Gastrocnemius medialis (tissue), 4 donors: ENCODE data around the gene ZSCAN32.

Experiments used
- CTCF ChIP-seq, 5 experiments: fragments of 450-650 bp in 3 of 5; fragments of 200-600 bp in 2 of 5; sonication (generic) in 2 of 5; IDR thresholded peaks in 4 of 5; conservative IDR thresholded peaks in 1 of 5; 1 replicate in 4 of 5; 2 replicates in 1 of 5; pipeline ENCODE4 v1.5.1; 2016 to 2019; ENCODE audit warnings: antibody characterized with exemption in 5 of 5, mild to moderate bottlenecking in 3 of 5, moderate library complexity in 3 of 5
- POLR2A ChIP-seq, 2 donors: fragments of 450-650 bp; IDR thresholded peaks; one replicate each; pipeline ENCODE4 v1.6.1; 2017; ENCODE audit warnings: antibody characterized with exemption in 2 of 2, mild to moderate bottlenecking in 2 of 2, moderate library complexity in 2 of 2

- TF ChIP-seq CTCF (IDR thresholded peaks at IDR 0.05 in 4 of 5, conservative IDR thresholded peaks at IDR 0.05 in 1 of 5), result no peak
- TF ChIP-seq POLR2A (IDR thresholded peaks at IDR 0.05), result no peak
These were observed 12.5 kb downstream of the ZSCAN32 start for GRCh38 chr16:3388325-3388724.
